MM.1S (cell line): ENCODE data around the gene ZFAND2B.

Experiments used
- DNase-seq: peaks from one replicate; pipeline ENCODE4 v3.0.0-alpha.2; 2015
- H2AFZ ChIP-seq: fragments of 300-600 bp; sonication (generic); 2 replicates; pipeline ENCODE4 v1.6.0; 2016; ENCODE audit warnings: antibody characterized with exemption, low read length
- H3F3A ChIP-seq: fragments of 300-600 bp; sonication (generic); 2 replicates; pipeline ENCODE4 v1.6.1; 2016; ENCODE audit warnings: mild to moderate bottlenecking, antibody characterized with exemption, low read length, moderate library complexity, mixed read lengths; ENCODE audit not compliant: insufficient read depth
- H3K27ac ChIP-seq: fragments of 300-600 bp; sonication (generic); 2 replicates; pipeline ENCODE4 v1.5.1; 2016; ENCODE audit warnings: mild to moderate bottlenecking, low read length
- H3K27me3 ChIP-seq: fragments of 300-600 bp; sonication (generic); replicated peaks from 2 replicates; pipeline ENCODE4 v1.6.0; 2016; ENCODE audit warnings: low read length; ENCODE audit not compliant: insufficient read depth
- H3K36me3 ChIP-seq: fragments of 300-600 bp; sonication (generic); replicated peaks from 2 replicates; pipeline ENCODE4 v1.6.1; 2016; ENCODE audit warnings: mild to moderate bottlenecking, low read length, mixed read lengths; ENCODE audit not compliant: insufficient read depth
- H3K4me1 ChIP-seq: fragments of 300-600 bp; sonication (generic); 2 replicates; pipeline ENCODE4 v1.6.1; 2016; ENCODE audit warnings: low read length, mixed read lengths
- H3K4me2 ChIP-seq: fragments of 300-600 bp; sonication (generic); 2 replicates; pipeline ENCODE4 v1.6.0; 2016; ENCODE audit warnings: low read depth, low read length
- H3K4me3 ChIP-seq: fragments of 300-600 bp; sonication (generic); 2 replicates; pipeline ENCODE4 v1.5.1; 2016; ENCODE audit warnings: low read length, mixed read lengths
- H3K79me2 ChIP-seq: fragments of 300-600 bp; sonication (generic); 2 replicates; pipeline ENCODE4 v1.6.1; 2016; ENCODE audit warnings: mixed run types, low read length, mixed read lengths
- H3K9ac ChIP-seq: fragments of 300-600 bp; sonication (generic); 2 replicates; pipeline ENCODE4 v1.6.1; 2016; ENCODE audit warnings: low read length, mixed read lengths
- H3K9me2 ChIP-seq: fragments of 300-600 bp; sonication (generic); replicated peaks from 2 replicates; pipeline ENCODE4 v1.6.1; 2016; ENCODE audit warnings: mild to moderate bottlenecking, low read length, mixed read lengths; ENCODE audit not compliant: insufficient read depth
- H3K9me3 ChIP-seq: fragments of 300-600 bp; sonication (generic); replicated peaks from 2 replicates; pipeline ENCODE4 v1.6.1; 2016; ENCODE audit warnings: mild to moderate bottlenecking, low read length, mixed read lengths; ENCODE audit not compliant: insufficient read depth
- H4K20me1 ChIP-seq: fragments of 300-600 bp; sonication (generic); 2 replicates; pipeline ENCODE4 v1.6.1; 2016; ENCODE audit warnings: mild to moderate bottlenecking, low read length, moderate library complexity, mixed read lengths; ENCODE audit not compliant: insufficient read depth
- EZH2 ChIP-seq: fragments of 300-600 bp; sonication (generic); optimal IDR thresholded peaks from 2 replicates; pipeline ENCODE3; 2017; ENCODE audit warnings: low read depth, mild to moderate bottlenecking, antibody characterized with exemption, low read length, mixed read lengths
- EZH2phosphoT487 ChIP-seq: fragments of 300-600 bp; sonication (generic); IDR thresholded peaks from 2 replicates; pipeline ENCODE4 v1.6.1; 2018; ENCODE audit warnings: antibody characterized with exemption, low read length
- TF ChIP-seq, protein P1 (sequence below): fragments of 300-600 bp; sonication (generic); IDR thresholded peaks from 2 replicates; pipeline ENCODE4 v1.5.1; 2016; ENCODE audit warnings: antibody characterized with exemption, low read length, mixed read lengths

Gene ZFAND2B

DNA sequence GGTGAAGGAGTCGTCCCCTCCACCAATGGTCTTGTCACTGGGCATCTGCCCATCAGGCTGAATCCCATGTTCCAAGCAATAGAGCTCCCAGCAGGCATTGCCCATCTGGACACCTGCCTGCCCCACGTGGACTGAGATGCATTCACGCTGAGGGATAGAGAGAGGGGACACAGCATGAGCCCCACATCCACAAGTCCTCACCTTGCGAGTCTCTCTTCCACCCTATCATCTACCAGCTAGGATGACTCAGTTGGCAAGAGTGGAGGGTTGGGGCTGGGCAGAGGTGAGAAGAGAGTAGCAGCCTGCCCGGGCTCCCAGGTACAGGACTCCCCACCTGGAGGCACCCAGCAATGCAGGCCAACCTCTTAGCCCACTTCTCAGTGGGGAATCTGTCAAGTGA, 45.5 kb downstream of the ZFAND2B start:
- Histone ChIP-seq H3K79me2 (peaks cover 52% of the 10 kb centered on the region), H3K9ac (peak overlapping the region; percentile 88), H3K27me3 (no peaks in the 10 kb centered on the region), H3K27ac (peak overlapping the region; percentile 73; the same call in 1 of the 2 replicates), H3K9me3 (no peaks in the 10 kb centered on the region), H3K36me3 (0 out of 2 replicates have a peak, but pooled peaks cover 6% of the 10 kb centered on the region), H2AFZ (no peak overlapping the region), H3K9me2 (no peaks in the 10 kb centered on the region), H3F3A (peaks cover 46% of the 10 kb centered on the region), H3K4me1 (peaks cover 50% of the 10 kb centered on the region), H3K4me3 (peak overlapping the region; percentile 78), H4K20me1 (no peaks in the 10 kb centered on the region), H3K4me2 (peak overlapping the region; percentile 99)
- TF ChIP-seq, protein P1, sequence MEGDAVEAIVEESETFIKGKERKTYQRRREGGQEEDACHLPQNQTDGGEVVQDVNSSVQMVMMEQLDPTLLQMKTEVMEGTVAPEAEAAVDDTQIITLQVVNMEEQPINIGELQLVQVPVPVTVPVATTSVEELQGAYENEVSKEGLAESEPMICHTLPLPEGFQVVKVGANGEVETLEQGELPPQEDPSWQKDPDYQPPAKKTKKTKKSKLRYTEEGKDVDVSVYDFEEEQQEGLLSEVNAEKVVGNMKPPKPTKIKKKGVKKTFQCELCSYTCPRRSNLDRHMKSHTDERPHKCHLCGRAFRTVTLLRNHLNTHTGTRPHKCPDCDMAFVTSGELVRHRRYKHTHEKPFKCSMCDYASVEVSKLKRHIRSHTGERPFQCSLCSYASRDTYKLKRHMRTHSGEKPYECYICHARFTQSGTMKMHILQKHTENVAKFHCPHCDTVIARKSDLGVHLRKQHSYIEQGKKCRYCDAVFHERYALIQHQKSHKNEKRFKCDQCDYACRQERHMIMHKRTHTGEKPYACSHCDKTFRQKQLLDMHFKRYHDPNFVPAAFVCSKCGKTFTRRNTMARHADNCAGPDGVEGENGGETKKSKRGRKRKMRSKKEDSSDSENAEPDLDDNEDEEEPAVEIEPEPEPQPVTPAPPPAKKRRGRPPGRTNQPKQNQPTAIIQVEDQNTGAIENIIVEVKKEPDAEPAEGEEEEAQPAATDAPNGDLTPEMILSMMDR, result no peak
- TF ChIP-seq EZH2, result no peak
- TF ChIP-seq EZH2phosphoT487, result no peak
- DNase-seq, result no peak

DNA sequence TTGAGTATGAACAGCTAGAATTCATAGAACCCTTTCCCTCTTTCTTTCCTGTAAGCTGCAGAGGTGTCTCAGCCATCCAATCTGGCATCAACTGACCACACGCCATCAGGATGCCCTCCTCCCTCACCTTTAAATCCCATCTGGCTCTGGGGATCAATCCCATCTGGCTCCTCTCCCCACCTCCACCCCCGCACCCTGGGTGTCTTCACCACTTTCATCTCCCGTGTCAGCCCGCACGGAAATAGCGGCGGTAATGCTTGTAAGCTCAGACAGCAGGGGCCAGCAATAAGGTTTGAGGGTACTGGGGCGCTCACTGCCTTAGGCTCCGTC, 46.0 kb downstream of the ZFAND2B start:
- peak overlapping the region; percentile 73 for H3K27ac ChIP-seq
- no peaks in the 10 kb centered on the region for H3K9me3 ChIP-seq
- H3K79me2 ChIP-seq, result peaks cover 52% of the 10 kb centered on the region
- H3K4me2 ChIP-seq, result peak overlapping the region; percentile 99
- H4K20me1 ChIP-seq, result no peaks in the 10 kb centered on the region
- H3K9me2 ChIP-seq, result no peaks in the 10 kb centered on the region
- H3K4me3 ChIP-seq, result peak overlapping the region; percentile 78
- no peak for DNase-seq
- H3K27me3 ChIP-seq, result no peaks in the 10 kb centered on the region
- 0 out of 2 replicates have a peak, but pooled peaks cover 6% of the 10 kb centered on the region for H3K36me3 ChIP-seq
- TF ChIP-seq EZH2phosphoT487, result no peak
- TF ChIP-seq, protein P1, result no peak
- TF ChIP-seq EZH2, result no peak
- H2AFZ ChIP-seq, result peak overlapping the region; percentile 39; the same call in 1 of the 2 replicates
- H3F3A ChIP-seq, result peaks cover 43% of the 10 kb centered on the region
- H3K9ac ChIP-seq, result peak overlapping the region; percentile 88
- peaks cover 45% of the 10 kb centered on the region for H3K4me1 ChIP-seq

DNA sequence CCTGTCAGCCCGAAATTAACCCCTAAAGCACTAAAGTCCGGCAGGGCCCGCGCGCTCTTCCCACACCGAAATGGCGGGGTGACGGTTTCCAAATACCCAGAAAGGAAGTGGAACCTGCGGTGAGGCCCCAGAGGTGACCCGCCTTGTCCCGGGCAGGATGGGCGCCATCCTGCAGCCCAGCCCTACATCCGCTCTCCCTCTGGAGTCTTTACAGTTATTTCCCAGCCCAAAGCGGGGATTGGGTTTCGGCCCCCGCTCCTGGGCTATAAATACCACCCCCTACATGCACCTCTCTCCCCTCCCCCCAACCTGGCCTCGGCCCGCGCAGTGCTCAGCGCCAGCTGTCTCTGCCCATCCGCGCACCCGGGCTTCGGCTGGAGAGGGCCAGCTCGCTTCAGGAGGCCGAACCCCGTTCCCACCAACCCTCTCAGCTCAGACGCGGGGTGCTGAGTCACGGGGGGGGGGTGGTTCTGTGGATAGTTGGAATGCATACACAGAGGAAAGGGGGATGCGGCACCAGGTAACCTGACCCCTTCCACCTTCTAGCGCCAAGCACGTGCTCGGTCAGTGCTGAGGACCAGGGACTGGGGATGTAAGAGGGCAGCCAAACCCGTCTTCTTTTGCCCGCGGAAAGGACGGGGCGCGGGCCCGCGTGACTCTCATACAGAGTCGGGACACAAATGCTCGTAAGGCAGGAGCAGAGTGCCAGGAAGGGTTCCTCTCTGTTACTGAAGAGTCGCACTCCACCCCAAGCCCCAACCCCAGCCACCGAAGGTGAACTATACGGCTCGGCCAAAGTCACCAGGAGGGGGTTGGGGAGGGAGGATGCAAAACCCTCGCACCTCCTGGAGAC, 46.5 kb downstream of the ZFAND2B start, which contains the start of gene TUBA4B:
Gene TUBA4B (plus strand): TSS at position 344 of the 853 bp plus-strand sequence. CDS start 165 bp downstream, at position 509.
- H3K79me2 ChIP-seq, result peaks cover 51% of the 10 kb centered on the region
- peaks cover 38% of the 10 kb centered on the region for H3F3A ChIP-seq
- H3K27ac ChIP-seq, result peak within 1 kb of the TSS; percentile 73
- no peaks in the 10 kb centered on the region for H3K9me2 ChIP-seq
- H3K4me1 ChIP-seq, result peaks cover 39% of the 10 kb centered on the region
- peak within 1 kb of the TSS; percentile 78 for H3K4me3 ChIP-seq
- TF ChIP-seq, protein P1, result no peak
- no peak for TF ChIP-seq EZH2
- TF ChIP-seq EZH2phosphoT487, result no peak
- peak within 1 kb of the TSS; percentile 88 for H3K9ac ChIP-seq
- peak; percentile 53 for DNase-seq
- peak within 1 kb of the TSS; percentile 88 for H2AFZ ChIP-seq
- no peaks in the 10 kb centered on the region for H3K9me3 ChIP-seq
- H3K36me3 ChIP-seq, result 0 out of 2 replicates have a peak, but pooled peaks cover 6% of the 10 kb centered on the region
- no peaks in the 10 kb centered on the region for H4K20me1 ChIP-seq
- H3K4me2 ChIP-seq, result peak within 1 kb of the TSS; percentile 99
- no peaks in the 10 kb centered on the region for H3K27me3 ChIP-seq
